ENCODE results near the gene DDX46.
"Not testable (repeated sequence)": the region's sequence is repeated elsewhere in the genome, so short reads cannot be mapped to it uniquely, and the experiment has no call there.

The DDX46 gene

GRCh38 chr5:134758504-134759341 lies at the start of gene DDX46:
TSS of gene DDX46 (plus strand) at chr5:134758779. CDS start at chr5:134758939, 160 bp downstream.
- Histone ChIP-seq H3K27ac (ENCODE audit: poor library complexity, severe bottlenecking) (peak within 1 kb of the TSS; percentile 40), H3K4me1 (ENCODE audit: insufficient read depth, poor library complexity, severe bottlenecking) (peaks cover 13% of the 10 kb centered on the region), H3K4me3 (ENCODE audit: severe bottlenecking) (peak within 1 kb of the TSS; percentile 70), H3K27me3 (ENCODE audit: insufficient read depth, poor library complexity, severe bottlenecking) (no peaks in the 10 kb centered on the region), H3K9me3 (ENCODE audit: severe bottlenecking) (no peaks in the 10 kb centered on the region), H3K36me3 (ENCODE audit: low read depth) (peaks cover 21% of the 10 kb centered on the region)
- peak; percentile 99 for TF ChIP-seq CTCF (IDR thresholded peaks at IDR 0.05; ENCODE audit: poor library complexity, severe bottlenecking)
- peak; percentile 98 for DNase-seq (ENCODE audit: low spot score)
- peak; percentile 97 for ATAC-seq (ENCODE audit: low read depth)

- Histone ChIP-seq H3K27me3 (ENCODE audit: insufficient read depth, poor library complexity, severe bottlenecking) (no peaks in the 10 kb centered on the region), H3K27ac (ENCODE audit: poor library complexity, severe bottlenecking) (no peak overlapping the region), H3K4me1 (ENCODE audit: insufficient read depth, poor library complexity, severe bottlenecking) (no peaks in the 10 kb centered on the region), H3K4me3 (ENCODE audit: severe bottlenecking) (no peak overlapping the region), H3K9me3 (ENCODE audit: severe bottlenecking) (no peaks in the 10 kb centered on the region), H3K36me3 (ENCODE audit: low read depth) (peaks cover 94% of the 10 kb centered on the region)
- DNase-seq (ENCODE audit: low spot score) (no peak), ATAC-seq (ENCODE audit: low read depth) (no peak)
- TF ChIP-seq CTCF (IDR thresholded peaks at IDR 0.05; ENCODE audit: poor library complexity, severe bottlenecking) = no peak
Measured at GRCh38 chr5:134714120-134714519, 44.5 kb upstream of the DDX46 start.

GRCh38 chr5:134714541-134714940 lies 44.0 kb upstream of the DDX46 start:
- Histone ChIP-seq H3K27me3 (ENCODE audit: insufficient read depth, poor library complexity, severe bottlenecking) (no peaks in the 10 kb centered on the region), H3K27ac (ENCODE audit: poor library complexity, severe bottlenecking) (no peak overlapping the region), H3K36me3 (ENCODE audit: low read depth) (peaks cover 92% of the 10 kb centered on the region), H3K9me3 (ENCODE audit: severe bottlenecking) (no peaks in the 10 kb centered on the region), H3K4me3 (ENCODE audit: severe bottlenecking) (no peak overlapping the region), H3K4me1 (ENCODE audit: insufficient read depth, poor library complexity, severe bottlenecking) (no peaks in the 10 kb centered on the region)
- DNase-seq (ENCODE audit: low spot score) (no peak), ATAC-seq (ENCODE audit: low read depth) (no peak)
- TF ChIP-seq CTCF (IDR thresholded peaks at IDR 0.05; ENCODE audit: poor library complexity, severe bottlenecking) = no peak

GRCh38 chr5:134715466-134715865 lies 43.1 kb upstream of the DDX46 start:
- not testable (repeated sequence) for H3K4me3 ChIP-seq (ENCODE audit: severe bottlenecking); H3K27me3 ChIP-seq (ENCODE audit: insufficient read depth, poor library complexity, severe bottlenecking); ATAC-seq (ENCODE audit: low read depth); H3K4me1 ChIP-seq (ENCODE audit: insufficient read depth, poor library complexity, severe bottlenecking); H3K9me3 ChIP-seq (ENCODE audit: severe bottlenecking); H3K27ac ChIP-seq (ENCODE audit: poor library complexity, severe bottlenecking); DNase-seq (ENCODE audit: low spot score)
- H3K36me3 ChIP-seq (ENCODE audit: low read depth) = peaks cover 92% of the 10 kb centered on the region

- no peaks in the 10 kb centered on the region for H3K9me3 ChIP-seq (ENCODE audit: severe bottlenecking)
- no peaks in the 10 kb centered on the region for H3K27me3 ChIP-seq (ENCODE audit: insufficient read depth, poor library complexity, severe bottlenecking)
- H3K4me1 ChIP-seq (ENCODE audit: insufficient read depth, poor library complexity, severe bottlenecking) = no peaks in the 10 kb centered on the region
- H3K36me3 ChIP-seq (ENCODE audit: low read depth) = peaks cover 73% of the 10 kb centered on the region
- H3K4me3 ChIP-seq (ENCODE audit: severe bottlenecking) = no peak overlapping the region
- no peak overlapping the region for H3K27ac ChIP-seq (ENCODE audit: poor library complexity, severe bottlenecking)
- TF ChIP-seq CTCF (IDR thresholded peaks at IDR 0.05; ENCODE audit: poor library complexity, severe bottlenecking) = no peak
- ATAC-seq (ENCODE audit: low read depth) (no peak), DNase-seq (ENCODE audit: low spot score) (no peak)
Measured at GRCh38 chr5:134724872-134725271, 33.7 kb upstream of the DDX46 start.
